ENCODE results near the gene ITGAL. TPM values are rescaled to one million over a fixed set of nuclear protein-coding genes. Genes with fewer than 3 reads are reported as not detected.

ITGAL gene
- total RNA-seq, 1 donor from 2014 or later, result not detected

GRCh38 chr16:30434852-30435251 lies 37.7 kb upstream of the ITGAL start:
- no peak for DNase-seq (ENCODE audit: low spot score)
- Mint-ChIP-seq H3K27ac (ENCODE audit: unreplicated experiment) (no peak overlapping the region), H3K27me3 (ENCODE audit: low read depth) (no peaks in the 10 kb centered on the region), H3K9me3 (ENCODE audit: low read depth) (no peaks in the 10 kb centered on the region), H3K36me3 (ENCODE audit: low read depth) (no peaks in the 10 kb centered on the region), H3K4me3 (ENCODE audit: unreplicated experiment) (no peak overlapping the region), H3K4me1 (ENCODE audit: low read depth) (no peaks in the 10 kb centered on the region)
- TF ChIP-seq, protein P1, sequence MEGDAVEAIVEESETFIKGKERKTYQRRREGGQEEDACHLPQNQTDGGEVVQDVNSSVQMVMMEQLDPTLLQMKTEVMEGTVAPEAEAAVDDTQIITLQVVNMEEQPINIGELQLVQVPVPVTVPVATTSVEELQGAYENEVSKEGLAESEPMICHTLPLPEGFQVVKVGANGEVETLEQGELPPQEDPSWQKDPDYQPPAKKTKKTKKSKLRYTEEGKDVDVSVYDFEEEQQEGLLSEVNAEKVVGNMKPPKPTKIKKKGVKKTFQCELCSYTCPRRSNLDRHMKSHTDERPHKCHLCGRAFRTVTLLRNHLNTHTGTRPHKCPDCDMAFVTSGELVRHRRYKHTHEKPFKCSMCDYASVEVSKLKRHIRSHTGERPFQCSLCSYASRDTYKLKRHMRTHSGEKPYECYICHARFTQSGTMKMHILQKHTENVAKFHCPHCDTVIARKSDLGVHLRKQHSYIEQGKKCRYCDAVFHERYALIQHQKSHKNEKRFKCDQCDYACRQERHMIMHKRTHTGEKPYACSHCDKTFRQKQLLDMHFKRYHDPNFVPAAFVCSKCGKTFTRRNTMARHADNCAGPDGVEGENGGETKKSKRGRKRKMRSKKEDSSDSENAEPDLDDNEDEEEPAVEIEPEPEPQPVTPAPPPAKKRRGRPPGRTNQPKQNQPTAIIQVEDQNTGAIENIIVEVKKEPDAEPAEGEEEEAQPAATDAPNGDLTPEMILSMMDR (IDR thresholded peaks at IDR 0.05), result no peak

- no peak overlapping the region for H3K4me3 Mint-ChIP-seq (ENCODE audit: unreplicated experiment)
- no peaks in the 10 kb centered on the region for H3K36me3 Mint-ChIP-seq (ENCODE audit: low read depth)
- H3K9me3 Mint-ChIP-seq (ENCODE audit: low read depth), result no peaks in the 10 kb centered on the region
- DNase-seq (ENCODE audit: low spot score), result no peak
- H3K27ac Mint-ChIP-seq (ENCODE audit: unreplicated experiment), result no peak overlapping the region
- no peaks in the 10 kb centered on the region for H3K27me3 Mint-ChIP-seq (ENCODE audit: low read depth)
- TF ChIP-seq, protein P1 (IDR thresholded peaks at IDR 0.05), result no peak
- H3K4me1 Mint-ChIP-seq (ENCODE audit: low read depth), result no peaks in the 10 kb centered on the region
These were observed 35.0 kb upstream of the ITGAL start for GRCh38 chr16:30437511-30438046.

DNA sequence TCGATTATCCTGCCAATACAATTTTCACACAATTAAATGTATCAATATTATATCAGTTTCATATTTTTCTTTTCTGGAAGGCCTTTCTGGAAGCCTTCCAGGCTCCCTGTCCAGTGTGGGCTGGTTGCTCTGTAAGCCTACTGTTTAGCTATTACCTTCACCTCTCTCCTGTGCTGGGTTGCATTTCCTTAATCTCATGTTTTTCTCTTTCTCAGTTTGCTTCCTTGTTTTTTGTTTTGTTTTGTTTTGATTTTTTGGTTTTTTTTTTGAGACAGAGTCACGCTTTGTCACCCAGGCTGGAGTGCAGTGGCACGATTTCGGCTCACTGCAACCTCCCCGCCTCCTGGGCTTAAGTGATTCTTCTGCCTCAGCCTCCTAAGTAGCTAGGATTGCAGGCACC lies 33.7 kb upstream of the ITGAL start:
- no peaks in the 10 kb centered on the region for H3K27me3 Mint-ChIP-seq (ENCODE audit: low read depth)
- peaks cover 8% of the 10 kb centered on the region for H3K36me3 Mint-ChIP-seq (ENCODE audit: low read depth)
- no peaks in the 10 kb centered on the region for H3K9me3 Mint-ChIP-seq (ENCODE audit: low read depth)
- DNase-seq (ENCODE audit: low spot score), result no peak
- TF ChIP-seq, protein P1 (IDR thresholded peaks at IDR 0.05), result no peak
- H3K4me1 Mint-ChIP-seq (ENCODE audit: low read depth), result peaks cover 9% of the 10 kb centered on the region
- no peak overlapping the region for H3K4me3 Mint-ChIP-seq (ENCODE audit: unreplicated experiment)
- H3K27ac Mint-ChIP-seq (ENCODE audit: unreplicated experiment), result no peak overlapping the region

DNA sequence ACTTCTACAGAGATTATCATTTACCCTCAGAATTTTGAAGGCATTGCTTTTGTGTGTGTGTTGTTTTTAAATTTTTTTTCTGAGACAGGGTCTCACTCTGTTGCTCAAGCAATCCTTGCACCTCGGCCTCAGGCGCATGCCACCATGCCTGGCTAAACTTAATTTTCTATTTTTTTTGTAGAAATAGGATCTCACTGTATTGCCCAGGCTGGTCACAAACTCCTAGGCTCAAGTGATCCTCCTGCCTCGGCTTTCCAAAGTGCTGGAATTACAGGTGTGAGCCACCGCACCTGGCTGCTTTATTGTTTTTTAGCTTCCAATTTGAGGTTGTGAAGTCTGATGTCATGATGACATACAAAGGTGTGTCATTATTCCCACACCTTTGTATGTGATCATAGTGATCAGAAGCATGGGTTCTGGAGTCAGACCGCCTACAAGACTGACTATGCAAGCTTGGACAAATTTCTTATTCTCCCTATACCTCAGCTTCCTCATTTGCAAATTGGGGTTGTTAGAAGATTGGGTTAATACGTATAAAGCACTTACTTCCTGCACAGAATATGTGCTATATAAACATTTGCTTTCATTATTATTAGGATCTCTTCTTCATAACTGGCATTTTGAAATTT lies 32.7 kb upstream of the ITGAL start:
- no peak overlapping the region for H3K4me3 Mint-ChIP-seq (ENCODE audit: unreplicated experiment)
- no peak for DNase-seq (ENCODE audit: low spot score)
- H3K27ac Mint-ChIP-seq (ENCODE audit: unreplicated experiment), result no peak overlapping the region
- H3K27me3 Mint-ChIP-seq (ENCODE audit: low read depth), result no peaks in the 10 kb centered on the region
- peaks cover 10% of the 10 kb centered on the region for H3K36me3 Mint-ChIP-seq (ENCODE audit: low read depth)
- H3K9me3 Mint-ChIP-seq (ENCODE audit: low read depth), result no peaks in the 10 kb centered on the region
- H3K4me1 Mint-ChIP-seq (ENCODE audit: low read depth), result peaks cover 16% of the 10 kb centered on the region
- TF ChIP-seq, protein P1 (IDR thresholded peaks at IDR 0.05), result no peak

DNA sequence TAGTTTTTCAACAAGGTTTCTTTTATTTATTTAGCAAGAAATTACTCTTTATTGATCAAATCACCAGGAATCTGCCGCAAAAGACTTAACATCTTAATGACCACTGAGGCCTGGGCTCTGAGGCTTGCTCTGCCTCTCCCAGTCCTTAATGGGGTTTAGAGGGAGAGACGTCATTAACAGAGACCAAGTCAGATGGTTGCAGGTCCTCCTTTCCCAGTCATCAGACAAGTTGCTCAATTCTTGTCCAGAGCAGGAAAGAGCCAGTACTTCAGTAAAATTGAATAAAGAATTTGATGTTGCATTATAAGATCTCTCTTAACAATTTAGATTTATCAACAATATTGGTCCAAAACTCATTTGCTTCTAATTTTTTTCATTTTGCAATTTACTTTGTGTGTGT lies 28.9 kb upstream of the ITGAL start:
- DNase-seq (ENCODE audit: low spot score), result no peak
- Mint-ChIP-seq H3K36me3 (ENCODE audit: low read depth) (peaks cover 14% of the 10 kb centered on the region), H3K9me3 (ENCODE audit: low read depth) (peaks cover 4% of the 10 kb centered on the region), H3K4me3 (ENCODE audit: unreplicated experiment) (peak overlapping the region; percentile 75), H3K27me3 (ENCODE audit: low read depth) (no peaks in the 10 kb centered on the region), H3K27ac (ENCODE audit: unreplicated experiment) (no peak overlapping the region), H3K4me1 (ENCODE audit: low read depth) (peaks cover 29% of the 10 kb centered on the region)
- TF ChIP-seq, protein P1 (IDR thresholded peaks at IDR 0.05), result no peak

All from chondrocyte (in vitro differentiated cells).